Loucy (cell line): Measurements from ENCODE around the gene SYT7.

Source experiments
- CTCF ChIP-seq: fragments of 200-600 bp; sonication (generic); conservative IDR thresholded peaks from 2 replicates; pipeline ENCODE4 v1.5.1; 2014; ENCODE audit warnings: mild to moderate bottlenecking, antibody characterized with exemption, low read length
- EZH2phosphoT487 ChIP-seq: fragments of 200-600 bp; IDR thresholded peaks from 2 replicates; pipeline ENCODE4 v1.6.1; 2018; ENCODE audit warnings: antibody characterized with exemption, mild to moderate bottlenecking, moderate library complexity, borderline replicate concordance

- no peak for TF ChIP-seq CTCF
- no peak for TF ChIP-seq EZH2phosphoT487
These were observed 14.0 kb upstream of the SYT7 start for GRCh38 chr11:61594907-61595257.
